ENCODE results near the gene PRKCB.
"Not testable (repeated sequence)": the region's sequence is repeated elsewhere in the genome, so short reads cannot be mapped to it uniquely, and the experiment has no call there.

The PRKCB gene

DNA sequence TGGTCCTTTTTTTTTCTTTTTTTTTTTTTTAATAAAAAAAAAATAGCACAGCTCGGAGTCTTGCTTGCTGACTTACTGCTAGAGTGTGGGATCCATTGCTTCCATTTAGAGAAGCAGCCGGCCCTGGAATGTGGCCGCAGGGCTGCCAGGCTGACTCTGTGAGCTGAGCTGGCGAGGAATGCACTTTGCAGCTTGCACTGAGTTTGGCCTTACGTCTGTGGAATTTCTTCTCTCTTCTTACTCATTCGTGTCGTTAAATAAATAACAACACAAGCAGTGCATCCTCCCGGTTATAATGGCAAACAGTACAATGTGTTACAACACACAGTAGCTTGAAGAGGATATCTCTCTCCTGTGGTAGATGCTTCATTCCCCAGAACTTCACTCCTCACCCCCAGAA, 69.2 kb downstream of the PRKCB start:
- no peak for DNase-seq

DNA sequence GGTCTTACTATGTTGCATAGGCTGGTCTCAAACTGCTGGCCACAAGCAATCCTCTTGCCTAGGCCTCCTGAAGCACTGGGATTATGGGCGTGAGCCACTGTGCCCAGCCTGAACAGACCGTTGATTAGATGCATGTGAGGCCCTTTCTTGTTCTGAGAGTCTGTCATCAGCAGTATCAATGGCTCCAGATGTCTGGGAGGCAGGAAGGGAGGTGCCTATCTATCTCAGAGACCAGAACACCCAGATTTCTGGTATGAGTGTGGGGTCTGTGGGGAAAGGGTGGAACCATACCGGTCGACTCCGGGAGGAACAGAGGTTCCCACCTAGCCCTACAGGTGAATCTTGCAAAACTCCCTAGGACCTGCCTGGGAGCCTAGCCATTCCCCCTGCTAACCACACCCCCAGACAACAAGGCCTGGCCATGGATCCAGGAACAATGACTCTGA, 71.7 kb downstream of the PRKCB start:
- DNase-seq = no peak

DNA sequence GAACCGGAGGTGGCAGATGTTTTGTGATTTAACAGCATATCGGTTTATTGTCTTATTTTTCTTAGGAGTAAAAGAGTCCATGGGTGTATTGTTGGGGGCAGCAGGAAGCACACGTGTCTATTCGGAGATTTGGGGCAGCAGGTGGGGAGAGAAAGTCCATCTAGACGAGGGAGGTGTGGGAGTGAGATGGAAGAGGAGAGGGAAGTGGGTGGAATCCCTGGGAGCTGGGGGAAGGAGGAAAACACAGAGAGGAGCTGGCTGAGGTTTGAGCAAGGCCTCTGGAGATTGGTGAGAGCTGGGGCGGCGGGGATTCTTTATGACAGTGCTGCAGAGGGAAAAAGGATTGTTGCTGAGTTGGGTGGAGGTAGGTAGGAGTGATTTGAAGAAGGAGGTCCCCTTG, 72.1 kb downstream of the PRKCB start:
- no peak for DNase-seq

DNA sequence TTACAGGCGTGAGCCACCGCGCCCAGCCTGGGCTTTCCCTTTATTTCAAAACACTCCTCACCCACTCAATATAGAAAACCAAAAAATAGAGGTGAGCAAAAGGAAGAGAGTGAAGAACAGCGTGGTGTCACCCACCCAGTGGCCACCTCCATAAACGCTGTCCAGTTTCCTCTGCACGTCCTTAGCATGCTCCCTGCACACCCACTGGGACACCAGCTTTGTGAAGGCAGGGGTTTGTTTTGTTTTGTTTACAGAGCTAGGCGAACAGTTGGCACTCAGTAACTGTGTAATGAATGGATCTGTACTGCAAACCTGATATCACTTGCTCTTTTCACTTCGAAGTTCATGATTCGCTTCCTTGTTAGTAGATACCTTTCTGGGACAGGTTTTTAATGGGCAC, 73.0 kb downstream of the PRKCB start:
- DNase-seq = no peak

DNA sequence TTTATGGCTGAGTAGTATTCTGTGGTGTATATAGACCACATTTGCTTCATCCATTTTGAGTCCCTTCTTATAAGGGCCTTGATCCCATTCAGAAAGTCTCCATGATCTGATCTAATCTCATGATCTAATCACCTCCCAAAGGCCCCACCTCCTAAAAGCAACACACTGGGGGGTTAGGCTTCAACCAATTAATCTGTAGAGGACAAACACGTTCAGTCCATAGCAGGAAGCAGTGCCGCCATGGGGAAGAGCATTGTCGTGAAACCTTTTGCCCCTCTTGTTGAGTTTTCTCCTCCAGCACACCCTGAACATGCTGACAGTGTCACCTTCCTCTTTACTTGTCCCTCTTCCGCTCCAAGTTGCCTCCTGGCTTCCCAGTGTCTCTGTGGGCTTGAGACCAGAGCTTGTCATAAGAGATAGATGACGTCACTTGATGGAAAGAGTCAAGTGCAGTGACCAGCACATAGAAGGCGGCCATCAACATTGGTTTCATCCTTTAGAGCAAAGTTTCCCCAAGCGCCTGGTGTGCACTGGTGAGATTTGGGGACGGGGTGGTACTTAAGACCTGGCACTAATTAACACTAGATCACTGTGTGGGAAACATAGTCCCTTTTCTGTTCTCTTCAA, 74.1 kb downstream of the PRKCB start:
- DNase-seq = no peak

DNA sequence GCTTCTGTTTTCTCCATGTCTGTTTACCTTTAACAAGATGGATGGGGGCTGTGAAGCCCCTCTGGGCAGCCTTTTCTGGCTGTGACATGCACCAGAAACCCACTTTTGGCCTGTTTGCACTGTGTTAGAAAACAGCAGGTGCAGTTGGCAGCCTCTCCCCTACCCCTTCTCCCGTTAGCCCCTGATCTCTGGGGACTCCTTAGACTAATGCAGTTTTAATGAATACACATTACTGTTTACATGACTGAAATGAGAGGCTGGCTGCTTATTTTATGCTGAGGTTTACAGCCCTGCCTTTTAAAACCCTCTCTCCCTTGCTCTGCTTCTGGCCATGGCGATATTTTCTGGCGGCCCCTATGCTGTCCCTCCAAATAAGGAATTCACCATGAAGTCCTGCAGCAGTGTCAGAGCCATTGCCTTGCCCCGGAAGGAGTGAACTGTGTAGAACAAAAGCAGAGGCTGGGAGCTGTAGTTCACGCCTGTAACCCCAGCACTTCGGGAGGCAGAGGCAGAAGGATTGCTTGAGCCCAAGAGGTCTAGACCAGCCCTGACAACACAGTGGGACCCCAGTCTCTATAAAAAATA, 79.3 kb downstream of the PRKCB start:
- DNase-seq = peak; percentile 67

DNA sequence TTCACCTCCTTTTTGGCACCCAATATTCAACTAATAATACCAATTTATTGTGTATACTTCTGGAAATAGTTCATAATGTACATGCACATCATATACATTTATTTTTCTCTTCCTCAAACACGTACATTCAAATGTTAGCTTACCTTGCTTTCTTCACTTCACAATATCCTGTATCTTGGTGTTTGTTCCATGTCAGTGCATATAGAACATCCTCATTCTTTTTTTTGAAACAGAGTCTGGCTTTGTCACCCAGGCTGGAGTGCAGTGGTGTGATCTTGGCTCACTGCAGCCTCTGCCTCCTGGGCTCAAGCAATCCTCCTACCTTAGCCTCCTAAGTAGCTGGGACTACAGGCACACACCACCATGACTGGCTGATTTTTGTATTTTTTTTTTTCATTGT, 80.8 kb downstream of the PRKCB start:
- not testable (repeated sequence) for DNase-seq

DNA sequence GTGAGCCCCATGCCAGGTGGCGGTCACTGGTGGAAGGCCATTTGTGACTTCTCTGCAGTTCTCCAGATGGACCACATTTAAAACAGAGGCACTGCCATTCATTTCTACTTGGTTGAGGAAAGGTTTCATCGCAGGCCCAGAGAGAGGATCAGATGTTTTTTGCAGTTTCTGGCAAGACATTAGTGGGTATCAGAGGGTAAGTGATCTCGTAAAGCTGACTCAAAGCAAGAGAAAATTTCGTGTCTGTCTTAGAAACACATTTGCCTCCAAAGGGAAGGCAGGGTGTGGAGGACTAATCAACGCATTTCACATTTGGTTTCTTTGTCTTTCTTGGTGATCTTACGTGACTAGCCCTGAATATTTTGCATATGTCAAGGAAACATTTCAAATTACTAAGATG, 81.8 kb downstream of the PRKCB start:
- DNase-seq = no peak

DNA sequence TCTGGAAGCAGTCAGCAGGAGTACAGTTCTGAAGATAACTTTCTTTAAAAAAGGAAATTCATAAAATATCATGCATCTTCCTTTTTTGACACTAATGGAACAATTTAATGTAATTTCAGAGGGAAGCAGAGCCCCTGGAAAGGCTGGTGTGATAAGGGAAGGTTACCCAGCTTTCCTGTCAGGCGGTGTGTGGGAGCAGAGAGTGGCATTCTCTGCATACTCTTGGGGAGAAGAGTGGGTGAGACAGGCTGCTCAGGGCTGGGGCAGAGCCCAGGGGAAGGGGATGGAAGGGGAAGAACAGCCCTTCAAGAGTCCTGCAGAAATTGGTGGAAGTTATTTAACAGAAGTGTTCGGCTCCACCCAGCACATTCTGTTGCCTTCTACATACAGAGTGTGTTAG, 84.7 kb downstream of the PRKCB start:
- DNase-seq = no peak

DNA sequence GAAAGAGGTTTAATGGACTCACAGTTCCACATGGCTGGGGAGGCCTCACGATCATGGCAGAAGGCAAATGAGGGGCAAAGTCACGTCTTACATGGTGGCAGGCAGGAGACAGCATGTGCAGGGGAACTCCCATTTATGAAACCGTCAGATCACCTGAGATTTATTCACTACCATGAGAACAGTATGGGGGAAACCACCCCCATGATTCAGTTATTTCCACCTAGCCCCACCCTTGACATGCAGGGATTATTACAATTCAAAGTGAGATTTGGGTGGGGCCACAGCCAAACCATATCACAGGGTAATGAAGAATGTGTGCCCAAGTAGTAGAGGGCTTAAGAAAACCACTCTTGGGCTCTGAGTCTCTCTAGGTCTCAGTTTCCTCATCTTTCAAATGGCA, 85.1 kb downstream of the PRKCB start:
- no peak for DNase-seq

DNA sequence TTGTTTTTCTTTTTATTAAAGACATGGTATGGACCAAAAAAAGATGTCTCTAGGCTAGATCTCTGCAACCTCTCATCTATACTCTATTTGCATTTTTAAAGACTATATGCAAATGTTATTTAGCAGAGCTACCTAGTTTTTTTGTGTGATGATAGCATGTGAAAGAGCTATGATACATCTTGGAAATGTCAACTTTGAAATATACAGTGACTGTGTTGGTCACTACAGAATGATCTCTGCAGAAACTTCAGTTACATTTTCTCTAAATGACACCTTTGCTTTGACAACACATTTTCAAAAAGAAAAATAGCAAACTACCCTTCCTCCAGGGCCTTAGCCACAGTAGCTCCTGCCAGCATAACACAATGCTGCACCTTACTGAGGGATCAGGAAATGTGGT, 86.6 kb downstream of the PRKCB start:
- no peak for DNase-seq

DNA sequence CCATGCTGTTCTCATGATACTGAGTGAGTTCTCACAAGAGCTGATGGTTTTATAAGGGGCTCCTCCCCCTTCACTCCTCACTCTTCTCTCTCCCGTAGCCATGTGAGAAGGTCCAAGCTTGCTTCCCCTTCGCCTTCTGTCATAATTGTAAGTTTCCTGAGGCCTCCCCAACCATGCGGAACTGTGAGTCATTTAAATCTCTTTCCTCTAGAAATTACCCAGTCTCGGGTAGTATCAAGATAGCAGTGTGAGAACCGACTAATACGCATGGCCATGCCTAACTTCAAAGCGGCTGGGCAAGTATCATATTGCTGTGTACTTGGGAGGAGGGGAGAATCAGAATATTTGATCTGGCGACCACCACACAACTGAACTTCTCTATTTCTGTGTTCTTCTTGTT, 88.3 kb downstream of the PRKCB start:
- DNase-seq = no peak

DNA sequence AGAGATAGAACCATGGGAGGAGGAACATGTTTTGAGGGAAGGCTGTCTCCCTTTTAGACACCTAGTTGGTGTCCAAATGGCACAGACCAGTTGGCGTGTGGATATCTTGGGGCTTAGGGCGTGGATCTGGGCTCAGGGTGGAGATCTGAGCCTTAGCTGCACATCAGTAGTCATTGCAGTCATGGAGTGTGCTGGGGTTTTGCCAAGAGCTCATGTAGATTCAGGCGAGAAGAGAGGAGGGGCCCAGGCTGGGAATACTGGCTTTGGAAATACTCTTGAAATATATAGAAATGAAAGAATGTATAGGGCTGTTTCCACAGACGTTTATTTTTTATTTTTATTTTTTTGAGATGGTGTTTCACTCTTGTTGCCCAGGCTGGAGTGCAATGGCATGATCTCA, 92.0 kb downstream of the PRKCB start:
- DNase-seq = no peak

DNA sequence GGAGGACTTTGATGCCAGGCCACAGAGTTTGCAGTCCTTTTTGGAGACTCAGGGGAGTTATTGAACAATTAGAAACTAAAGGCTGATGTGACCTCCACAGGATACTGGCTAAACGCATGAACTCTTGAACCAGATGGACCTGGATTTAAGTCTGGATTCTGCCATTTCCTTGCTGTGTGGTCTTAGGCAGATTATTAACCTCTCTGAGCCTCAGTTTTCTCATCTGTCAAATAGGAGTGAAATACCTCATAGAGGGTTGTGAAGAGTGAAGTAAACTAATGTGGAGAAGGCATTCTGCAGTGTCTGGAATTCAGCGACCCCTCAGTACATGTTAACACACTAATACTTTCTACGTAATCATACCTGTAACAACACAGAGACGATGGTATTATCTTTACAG, 93.5 kb downstream of the PRKCB start:
- no peak for DNase-seq

DNA sequence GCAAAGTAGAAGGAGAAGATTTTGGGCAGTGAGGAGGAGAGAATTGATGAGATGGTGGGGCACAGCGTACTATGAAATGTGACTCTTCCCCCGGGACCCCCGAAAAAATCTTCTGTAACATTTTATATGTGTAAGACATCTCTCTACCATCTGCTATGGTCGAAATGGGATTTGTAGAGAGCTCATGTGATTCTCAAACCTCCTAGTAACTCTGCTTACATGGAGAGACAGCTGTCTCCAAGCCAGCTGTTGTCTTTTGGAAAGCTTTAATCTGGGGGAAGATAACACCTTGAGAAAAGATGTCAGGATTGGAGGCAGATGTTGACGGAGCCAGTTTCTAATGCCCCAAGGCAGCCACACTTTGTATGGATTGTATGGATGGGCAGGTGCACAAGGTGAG, 94.1 kb downstream of the PRKCB start:
- no peak for DNase-seq

DNA sequence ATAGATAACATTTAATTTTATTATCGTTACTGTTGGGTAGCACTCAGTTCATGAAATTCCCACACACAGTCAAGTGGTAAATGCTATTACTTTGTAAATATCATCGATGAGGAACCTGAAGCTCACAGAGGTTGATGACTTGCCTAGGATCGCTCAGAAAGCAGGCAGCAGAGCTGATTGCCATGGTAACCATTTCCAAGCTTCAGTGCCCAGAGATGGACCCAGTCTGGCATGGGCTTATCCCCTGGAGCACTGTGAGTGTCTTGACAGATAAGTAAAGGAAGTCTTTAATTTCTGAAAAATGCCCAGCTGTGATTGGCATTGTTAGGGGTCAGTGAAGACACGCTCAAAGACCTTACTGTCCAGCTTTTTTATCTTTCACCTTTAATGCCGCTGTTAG, 95.0 kb downstream of the PRKCB start:
- no peak for DNase-seq

DNA sequence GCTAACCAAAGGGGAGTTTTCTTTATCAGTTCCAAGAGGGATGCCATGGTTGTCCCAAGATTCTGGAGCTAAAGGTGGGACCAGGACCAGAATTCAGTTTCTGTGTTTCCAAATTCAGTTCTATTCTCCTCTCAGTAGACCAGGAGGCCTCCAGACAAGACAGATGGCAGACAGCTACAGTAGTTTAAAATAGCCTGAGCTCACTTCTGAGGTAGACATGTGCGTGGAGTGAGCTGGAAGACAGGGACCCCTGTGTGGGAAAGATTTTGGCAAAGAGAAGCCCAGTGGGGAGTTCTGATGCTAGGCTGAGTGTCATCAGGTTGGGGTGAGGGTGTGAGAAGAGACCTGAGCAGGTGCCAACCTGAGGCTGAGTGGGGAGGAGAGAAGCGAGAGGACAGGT, 95.4 kb downstream of the PRKCB start:
- DNase-seq = no peak

DNA sequence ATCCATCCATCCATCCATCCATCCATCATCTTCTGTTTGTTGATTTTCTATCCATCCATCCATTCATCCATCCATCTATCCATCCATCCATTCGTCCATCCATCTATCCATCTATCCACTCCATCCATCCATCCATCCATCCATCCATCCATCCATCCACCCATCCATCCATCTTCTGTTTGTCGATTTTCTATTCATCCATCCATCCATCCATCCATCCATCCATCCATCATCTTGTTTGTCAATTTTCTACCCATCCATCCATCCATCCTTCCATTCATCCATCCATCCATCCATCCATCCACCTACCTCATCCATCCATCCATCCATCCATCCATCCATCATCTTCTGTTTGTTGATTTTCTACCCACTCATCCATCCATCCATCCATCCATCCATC, 97.9 kb downstream of the PRKCB start:
- DNase-seq = not testable (repeated sequence)

DNA sequence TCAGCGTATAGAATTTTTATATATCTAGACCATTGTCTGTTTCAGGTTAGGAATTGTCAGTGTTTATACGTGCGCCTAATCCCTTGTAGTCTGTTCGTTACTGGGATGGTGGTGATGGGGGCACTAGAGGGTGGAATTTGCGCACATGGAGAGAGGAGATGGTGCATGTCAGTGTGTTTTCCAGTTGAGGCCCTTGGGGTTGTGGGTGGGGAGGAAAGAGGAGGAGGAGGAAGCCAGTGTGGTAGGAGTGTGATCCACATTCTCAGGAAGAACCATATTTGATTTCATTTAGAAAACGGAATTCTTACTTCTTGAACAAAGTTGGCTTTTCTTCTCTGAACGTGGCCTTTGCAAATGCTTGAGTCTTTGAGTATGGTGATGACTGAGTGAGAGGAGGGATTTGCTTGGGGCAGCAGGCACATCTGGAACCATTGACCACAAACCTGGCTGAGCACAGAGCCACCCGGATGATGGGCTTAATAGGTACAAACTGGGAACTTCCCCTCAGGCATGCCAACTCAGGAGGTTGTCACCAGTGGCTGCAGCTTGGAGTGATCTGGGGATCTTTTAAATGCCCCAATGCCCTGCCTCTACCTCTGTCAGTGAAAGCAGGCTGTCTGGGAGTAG, 98.9 kb downstream of the PRKCB start:
- no peak for DNase-seq

DNA sequence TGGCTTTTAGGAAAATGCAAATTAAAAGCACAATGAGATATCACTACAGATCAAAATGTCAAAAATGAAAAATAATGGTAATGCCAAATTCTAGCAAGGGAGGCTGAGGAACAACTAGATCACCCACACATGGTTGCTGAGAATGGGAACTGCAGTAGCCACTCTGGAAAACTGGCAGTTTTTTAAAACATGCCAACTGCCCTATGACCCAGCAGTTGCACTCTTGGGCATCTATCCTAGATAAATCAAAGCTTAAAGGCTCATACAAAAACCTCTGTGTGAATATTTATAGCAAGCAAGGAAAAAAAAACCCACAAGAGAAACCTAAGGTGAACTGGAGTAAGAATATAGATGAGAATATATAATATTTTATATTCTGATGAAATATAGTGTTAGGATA, 104.3 kb downstream of the PRKCB start:
- DNase-seq = no peak

DNA sequence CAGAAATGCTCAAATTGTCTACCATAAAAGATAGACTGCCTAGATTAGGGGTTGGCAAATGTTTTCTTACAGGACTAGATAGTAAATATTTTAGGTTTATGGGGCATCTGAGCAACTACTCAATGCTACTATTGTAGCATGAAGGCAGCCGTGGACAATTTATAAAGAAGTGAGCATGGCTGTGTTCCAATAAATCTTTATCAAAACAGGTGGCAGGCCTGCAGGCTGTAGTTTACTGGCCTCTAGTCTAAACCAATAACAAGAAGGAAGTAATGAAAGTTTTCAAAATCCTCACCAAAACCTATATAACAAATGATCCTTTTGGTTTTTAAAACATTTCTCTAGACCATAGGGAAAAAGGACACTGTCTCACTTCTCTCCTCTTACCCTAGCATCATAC, 105.2 kb downstream of the PRKCB start:
- no peak for DNase-seq

DNA sequence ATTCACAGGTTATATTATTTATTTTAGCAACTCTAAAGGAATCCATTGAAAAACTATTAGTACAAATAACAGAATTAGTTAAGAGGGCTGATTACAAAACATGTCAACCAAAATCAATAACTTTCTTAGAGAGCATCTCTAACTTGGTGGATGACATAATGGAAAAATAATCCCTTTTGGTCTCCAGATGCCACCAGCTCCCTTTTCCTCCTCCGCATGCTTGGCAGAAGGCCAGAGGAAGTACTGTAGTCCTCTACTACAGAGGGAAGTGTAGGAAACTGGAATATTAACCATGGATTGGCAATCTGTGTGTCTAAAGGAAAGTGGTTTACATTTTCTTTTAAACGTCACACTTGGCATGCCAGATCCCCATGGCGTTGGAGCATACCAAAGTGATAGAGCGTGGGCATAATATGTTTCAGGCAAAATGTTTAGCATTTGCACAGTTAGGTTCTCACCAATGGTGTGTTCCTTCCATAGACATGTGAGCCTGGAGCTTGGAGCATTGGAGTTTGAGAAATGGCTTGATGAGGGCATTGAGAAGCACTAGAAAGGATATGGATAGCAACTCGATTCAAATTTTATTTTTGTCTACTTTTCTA, 106.3 kb downstream of the PRKCB start:
- no peak for DNase-seq

DNA sequence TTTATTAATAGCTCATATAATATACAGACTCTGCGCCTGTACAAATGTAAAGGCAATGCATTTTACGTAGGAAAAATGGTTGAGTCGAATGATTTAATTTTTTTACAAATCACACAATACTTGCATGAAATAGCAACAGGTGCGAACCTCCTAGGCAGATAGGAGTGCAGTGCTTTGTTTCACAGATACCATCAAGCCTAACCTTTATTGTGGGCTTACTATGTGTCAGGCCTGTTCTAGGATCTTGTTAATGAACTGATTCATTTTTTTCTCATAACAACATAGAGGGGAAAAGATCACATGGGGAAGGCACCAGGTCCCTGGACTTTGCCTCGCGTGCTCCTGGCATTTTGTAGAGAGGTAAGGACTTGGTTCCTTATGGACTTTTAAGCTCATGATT, 107.8 kb downstream of the PRKCB start:
- DNase-seq = no peak

DNA sequence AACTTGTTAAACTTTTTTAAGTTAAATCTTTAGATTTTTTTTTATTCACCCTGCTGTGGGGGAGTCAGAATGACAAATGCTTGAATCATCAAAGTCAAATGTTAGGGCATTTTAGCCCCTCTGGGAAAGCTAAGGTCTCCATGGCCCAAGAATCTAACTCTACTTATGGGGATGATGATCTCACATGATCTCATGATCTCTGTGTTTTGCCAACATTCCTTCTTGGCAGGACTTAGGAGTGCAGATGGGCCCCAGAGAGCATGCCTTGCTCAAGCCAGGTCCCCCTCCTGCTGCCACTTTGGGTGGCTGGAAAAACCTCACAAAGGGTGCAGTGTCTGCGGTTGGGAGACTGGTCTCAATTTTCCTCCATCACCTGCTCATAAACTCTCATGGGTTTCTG, 108.6 kb downstream of the PRKCB start:
- DNase-seq = no peak

DNA sequence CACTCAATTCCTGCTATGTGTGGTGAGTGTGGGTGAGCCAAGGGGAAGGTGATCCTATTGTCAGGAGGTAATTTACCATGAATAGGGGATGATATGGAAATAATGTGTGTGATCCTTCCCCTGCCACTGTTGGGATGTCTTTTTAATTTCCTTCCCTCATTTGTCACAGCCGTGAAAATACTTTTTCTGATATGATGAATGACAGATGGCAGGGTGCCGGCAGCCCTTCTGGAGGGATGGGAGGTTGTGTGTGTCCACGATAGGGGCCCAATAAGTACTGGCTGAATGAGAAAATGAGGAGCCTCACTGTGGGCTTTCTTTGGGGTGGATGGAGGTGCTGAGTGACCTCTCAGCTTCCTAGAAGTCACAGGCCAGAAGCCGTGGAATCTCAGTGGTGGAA, 109.5 kb downstream of the PRKCB start:
- no peak for DNase-seq

All from NCI-H1436 treated with DMSO at 0.1 percent for 48 hours (cell line).